ENCODE measurements around the gene CTNNA3. TPM values are rescaled to one million over a fixed set of nuclear protein-coding genes. Genes with fewer than 3 reads are reported as not detected.

Gene CTNNA3
- total RNA-seq, 2 donors from 2014 or later = 0.37 to 1.1 TPM

DNA sequence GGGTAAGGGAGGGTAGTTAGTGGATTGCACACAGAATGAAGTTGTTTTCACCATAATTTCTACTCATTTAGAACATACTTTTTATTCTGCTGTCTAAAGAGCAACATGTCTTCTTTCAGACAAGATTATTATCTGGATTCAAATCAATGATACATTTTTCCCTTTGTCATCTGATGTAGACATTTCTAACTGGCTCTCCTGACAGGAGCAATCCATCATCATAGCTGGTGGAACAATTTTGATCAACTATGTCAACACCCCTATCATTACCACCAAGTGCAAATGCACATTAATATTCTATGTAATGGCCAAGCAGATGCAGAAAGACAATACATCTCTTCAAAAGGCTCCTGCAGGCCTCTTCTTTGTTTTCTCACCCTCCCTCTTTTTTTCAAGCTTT, 1443.0 kb downstream of the CTNNA3 start:
- TF ChIP-seq, protein P1, sequence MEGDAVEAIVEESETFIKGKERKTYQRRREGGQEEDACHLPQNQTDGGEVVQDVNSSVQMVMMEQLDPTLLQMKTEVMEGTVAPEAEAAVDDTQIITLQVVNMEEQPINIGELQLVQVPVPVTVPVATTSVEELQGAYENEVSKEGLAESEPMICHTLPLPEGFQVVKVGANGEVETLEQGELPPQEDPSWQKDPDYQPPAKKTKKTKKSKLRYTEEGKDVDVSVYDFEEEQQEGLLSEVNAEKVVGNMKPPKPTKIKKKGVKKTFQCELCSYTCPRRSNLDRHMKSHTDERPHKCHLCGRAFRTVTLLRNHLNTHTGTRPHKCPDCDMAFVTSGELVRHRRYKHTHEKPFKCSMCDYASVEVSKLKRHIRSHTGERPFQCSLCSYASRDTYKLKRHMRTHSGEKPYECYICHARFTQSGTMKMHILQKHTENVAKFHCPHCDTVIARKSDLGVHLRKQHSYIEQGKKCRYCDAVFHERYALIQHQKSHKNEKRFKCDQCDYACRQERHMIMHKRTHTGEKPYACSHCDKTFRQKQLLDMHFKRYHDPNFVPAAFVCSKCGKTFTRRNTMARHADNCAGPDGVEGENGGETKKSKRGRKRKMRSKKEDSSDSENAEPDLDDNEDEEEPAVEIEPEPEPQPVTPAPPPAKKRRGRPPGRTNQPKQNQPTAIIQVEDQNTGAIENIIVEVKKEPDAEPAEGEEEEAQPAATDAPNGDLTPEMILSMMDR (IDR thresholded peaks at IDR 0.05) = no peak
- Histone ChIP-seq H3K36me3 (no peaks in the 10 kb centered on the region), H3K27me3 (no peaks in the 10 kb centered on the region), H3K9ac (ENCODE audit: low read depth in 2 of 2, low read length in 2 of 2) (no peak overlapping the region), H3K9me3 (no peaks in the 10 kb centered on the region), H3K4me3 (no peak overlapping the region), H3K27ac (no peak overlapping the region), H3K4me1 (no peaks in the 10 kb centered on the region)
- DNase-seq = no peak
- intact Hi-C loops (cut with DNase I) = no loop called here

DNA sequence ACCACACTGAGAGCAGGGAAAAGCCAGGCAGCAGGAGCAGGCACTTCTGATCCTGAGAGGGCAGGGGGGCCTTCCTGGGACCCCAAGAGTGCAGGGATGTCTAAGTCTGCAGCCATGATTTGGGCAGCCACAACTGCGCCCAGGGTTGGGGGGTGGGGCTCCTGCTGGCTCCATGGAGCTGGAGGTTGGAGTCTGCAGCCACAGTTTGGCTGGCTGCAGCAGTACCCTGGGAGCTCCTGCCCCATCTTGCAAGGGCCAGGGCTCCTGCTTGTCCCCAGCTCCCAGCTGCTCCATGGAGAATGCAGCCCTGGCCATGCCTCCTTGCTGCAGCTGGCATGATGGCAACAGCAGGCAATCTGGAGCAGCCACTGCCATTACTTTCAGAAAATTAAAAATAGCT, 1449.8 kb downstream of the CTNNA3 start:
- intact Hi-C loops (cut with DNase I) = no loop called here
- Histone ChIP-seq H3K4me1 (no peaks in the 10 kb centered on the region), H3K4me3 (no peak overlapping the region), H3K9me3 (no peaks in the 10 kb centered on the region), H3K27me3 (no peaks in the 10 kb centered on the region), H3K27ac (no peak overlapping the region), H3K36me3 (no peaks in the 10 kb centered on the region), H3K9ac (ENCODE audit: low read depth in 2 of 2, low read length in 2 of 2) (no peak overlapping the region)
- no peak for DNase-seq
- TF ChIP-seq, protein P1 (IDR thresholded peaks at IDR 0.05) = no peak

DNA sequence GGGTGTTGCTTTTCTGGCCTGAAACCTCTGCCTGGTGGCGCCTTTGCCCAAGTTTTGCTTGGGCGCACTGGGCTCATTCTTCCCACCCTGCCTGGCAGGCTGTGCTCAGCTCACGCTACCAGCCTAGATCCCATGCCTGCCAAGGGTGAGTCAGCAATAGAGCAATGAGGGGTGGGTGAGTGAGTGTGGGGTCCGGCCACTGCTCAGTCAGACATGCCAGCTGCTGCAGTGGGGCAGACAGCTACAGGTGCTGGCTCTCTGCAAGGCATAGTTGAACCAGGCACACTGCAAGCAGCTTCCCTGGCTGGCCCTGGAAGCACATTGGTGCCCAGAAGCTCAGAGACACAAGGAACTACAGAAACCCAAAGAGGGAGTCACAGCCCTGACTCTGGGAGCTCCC, 1451.0 kb downstream of the CTNNA3 start:
- no peaks in the 10 kb centered on the region for H3K36me3 ChIP-seq
- no peaks in the 10 kb centered on the region for H3K27me3 ChIP-seq
- H3K9ac ChIP-seq (ENCODE audit: low read depth in 2 of 2, low read length in 2 of 2) = no peak overlapping the region
- intact Hi-C loops (cut with DNase I) = no loop called here
- no peaks in the 10 kb centered on the region for H3K9me3 ChIP-seq
- no peak overlapping the region for H3K27ac ChIP-seq
- no peak overlapping the region for H3K4me3 ChIP-seq
- no peaks in the 10 kb centered on the region for H3K4me1 ChIP-seq
- TF ChIP-seq, protein P1 (IDR thresholded peaks at IDR 0.05) = no peak
- no peak for DNase-seq

DNA sequence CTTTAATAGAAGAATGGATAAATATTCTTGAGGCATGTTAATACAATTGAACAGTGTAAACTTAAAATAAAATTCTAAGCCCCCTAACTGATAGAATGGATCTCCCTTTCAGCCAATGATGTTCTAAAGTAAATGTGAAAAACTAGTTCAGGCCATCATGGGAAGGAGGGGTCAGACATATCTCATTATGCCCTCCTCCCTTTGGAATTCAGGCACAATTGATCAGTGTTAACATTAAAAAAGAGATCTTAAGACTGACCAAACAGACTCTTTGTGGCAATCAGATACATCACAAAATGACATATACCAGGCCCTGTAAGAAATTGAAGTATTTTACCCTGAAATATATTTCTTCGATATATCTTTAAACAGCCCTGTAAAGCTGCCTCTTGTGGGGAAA, 1453.1 kb downstream of the CTNNA3 start:
- TF ChIP-seq, protein P1 (IDR thresholded peaks at IDR 0.05) = no peak
- Histone ChIP-seq H3K9ac (ENCODE audit: low read depth in 2 of 2, low read length in 2 of 2) (no peak overlapping the region), H3K27ac (no peak overlapping the region), H3K27me3 (no peaks in the 10 kb centered on the region), H3K4me3 (no peak overlapping the region), H3K36me3 (no peaks in the 10 kb centered on the region), H3K9me3 (no peaks in the 10 kb centered on the region), H3K4me1 (no peaks in the 10 kb centered on the region)
- intact Hi-C loops (cut with DNase I) = no loop called here
- DNase-seq = no peak

DNA sequence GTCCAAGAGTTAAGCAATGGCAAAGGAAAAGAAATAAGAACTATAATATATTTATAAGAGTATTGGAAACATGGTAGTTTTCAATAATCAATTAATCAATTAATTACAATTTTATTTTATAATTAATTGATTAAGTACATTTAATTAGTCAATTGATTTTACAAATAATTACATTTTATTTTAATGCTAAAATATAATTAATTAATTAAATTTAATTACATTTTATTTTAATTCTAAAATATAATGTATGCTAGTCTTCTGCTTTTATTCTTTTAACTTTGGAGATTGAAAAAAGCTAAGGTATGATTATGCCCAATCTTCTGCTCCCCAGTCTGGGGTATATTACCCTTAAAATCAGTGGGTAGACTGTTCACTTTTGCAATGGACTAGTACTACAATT, 1456.9 kb downstream of the CTNNA3 start:
- intact Hi-C loops (cut with DNase I) = no loop called here
- no peaks in the 10 kb centered on the region for H3K36me3 ChIP-seq
- H3K9me3 ChIP-seq = no peaks in the 10 kb centered on the region
- no peak overlapping the region for H3K9ac ChIP-seq (ENCODE audit: low read depth in 2 of 2, low read length in 2 of 2)
- H3K27me3 ChIP-seq = no peaks in the 10 kb centered on the region
- no peak overlapping the region for H3K4me3 ChIP-seq
- DNase-seq = no peak
- TF ChIP-seq, protein P1 (IDR thresholded peaks at IDR 0.05) = no peak
- H3K27ac ChIP-seq = no peak overlapping the region
- no peaks in the 10 kb centered on the region for H3K4me1 ChIP-seq

DNA sequence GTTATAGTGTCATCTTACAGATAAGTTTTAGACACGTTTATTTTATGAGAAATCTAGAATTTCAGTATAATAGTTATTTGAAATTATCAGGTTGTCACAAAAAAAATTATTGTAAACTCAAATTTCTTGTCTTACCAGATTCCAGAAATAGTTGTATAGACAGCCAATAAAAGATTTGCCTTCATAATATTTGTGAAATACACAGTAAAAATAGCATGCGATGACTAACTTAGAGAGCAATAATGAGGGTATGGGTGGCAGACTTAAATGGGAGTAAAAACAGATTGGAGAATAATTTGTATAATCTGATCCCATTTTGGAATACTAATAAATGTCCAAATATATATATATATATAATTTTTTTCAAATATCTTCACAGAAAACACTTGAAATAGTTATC, 1457.7 kb downstream of the CTNNA3 start:
- Histone ChIP-seq H3K9me3 (no peaks in the 10 kb centered on the region), H3K27ac (no peak overlapping the region), H3K27me3 (no peaks in the 10 kb centered on the region), H3K4me3 (no peak overlapping the region), H3K4me1 (no peaks in the 10 kb centered on the region), H3K36me3 (no peaks in the 10 kb centered on the region), H3K9ac (ENCODE audit: low read depth in 2 of 2, low read length in 2 of 2) (no peak overlapping the region)
- TF ChIP-seq, protein P1 (IDR thresholded peaks at IDR 0.05) = no peak
- no peak for DNase-seq
- intact Hi-C loops (cut with DNase I) = no loop called here

Measured in colonic mucosa (tissue), 4 donors.